Caco-2 (cell line): ENCODE measurements around the gene PDGFD. TPM values are rescaled to one million over a fixed set of nuclear protein-coding genes. Genes with fewer than 3 reads are reported as not detected.

Source experiments
- BruUV-seq: library from RNA; stranded (reverse); fragments of 400-500 nt; replicated peaks from 2 replicates; lab custom pipeline; 2021; lab: Mats Ljungman, UMichigan
- CTCF ChIA-PET: fragments of 300-600 bp; sonication (Branson Sonifier 250); formaldehyde crosslinking; loops from one replicate; lab custom pipeline; 2022; ENCODE audit warnings: antibody characterized with exemption; lab: Charles Lee
- POLR2A ChIA-PET: fragments of 300-600 bp; sonication (Branson Sonifier 250); formaldehyde crosslinking; loops from one replicate; lab custom pipeline; 2022; ENCODE audit warnings: antibody characterized with exemption; lab: Charles Lee
- DNase-seq, 2 experiments: peaks; one replicate each; pipeline versions ENCODE4 v3.0.0 to v3.0.0-alpha.2; 2020 to 2022
- H3K27me3 ChIP-seq: replicated peaks from 2 replicates; pipeline ENCODE4 v1.6.0; 2011; ENCODE audit warnings: low read length; ENCODE audit not compliant: control insufficient read depth, insufficient read depth
- H3K36me3 ChIP-seq: 2 replicates; pipeline ENCODE4 v1.5.1; 2011; ENCODE audit warnings: low read length; ENCODE audit not compliant: control insufficient read depth, insufficient read depth
- H3K4me1 ChIP-seq: fragments of 250-450 bp; sonication (Bioruptor Pico); 2 replicates; pipeline ENCODE4 v1.5.1; 2020; ENCODE audit warnings: mild to moderate bottlenecking
- H3K4me3 ChIP-seq: 2 replicates; pipeline ENCODE4 v1.5.1; 2011; ENCODE audit warnings: low read depth, mild to moderate bottlenecking, control low read depth, low read length
- H3K9me3 ChIP-seq: fragments of 250-450 bp; sonication (Bioruptor Pico); 2 replicates; pipeline ENCODE4 v1.5.1; 2020; ENCODE audit warnings: mild to moderate bottlenecking, moderate library complexity
- H3K27ac Mint-ChIP-seq: one replicate; pipeline ENCODE4 v1.8.0; 2022; ENCODE audit warnings: mixed read lengths; ENCODE audit not compliant: unreplicated experiment
- H3K27me3 Mint-ChIP-seq: one replicate; pipeline ENCODE4 v1.8.0; 2022; ENCODE audit warnings: mixed read lengths; ENCODE audit not compliant: insufficient read depth, unreplicated experiment
- H3K36me3 Mint-ChIP-seq: one replicate; pipeline ENCODE4 v1.8.0; 2022; ENCODE audit warnings: mild to moderate bottlenecking, mixed read lengths; ENCODE audit not compliant: insufficient read depth, unreplicated experiment
- H3K4me1 Mint-ChIP-seq: one replicate; pipeline ENCODE4 v1.8.0; 2022; ENCODE audit warnings: low read depth, mixed read lengths; ENCODE audit not compliant: unreplicated experiment
- H3K4me3 Mint-ChIP-seq: one replicate; pipeline ENCODE4 v1.8.0; 2022; ENCODE audit warnings: mild to moderate bottlenecking, moderate library complexity, mixed read lengths; ENCODE audit not compliant: unreplicated experiment
- H3K9me3 Mint-ChIP-seq: one replicate; pipeline ENCODE4 v1.8.0; 2022; ENCODE audit warnings: mixed read lengths; ENCODE audit not compliant: unreplicated experiment
- intact Hi-C: fragments of 100-400 bp; cut with micrococcal nuclease; formaldehyde crosslinking; loops from one replicate; pipeline ENCODE4 v1.10.0; 2022; ENCODE audit not compliant: unreplicated experiment
- total RNA-seq: library from RNA; stranded (reverse); gene quantifications from 2 replicates; pipeline ENCODE4 v1.2.3, GENCODE V29; 2022
- TF ChIP-seq, protein P1 (sequence below), 2 experiments: fragments of 200-600 bp in 1 of 2; IDR thresholded peaks; 1 replicate in 1 of 2; 2 replicates in 1 of 2; pipeline versions ENCODE4 v1.5.1 to v1.8.0; 2011 to 2022; ENCODE audit warnings: antibody characterized with exemption in 1 of 2, control low read depth in 1 of 2, inconsistent platforms in 1 of 2, low read depth in 1 of 2, low read length in 1 of 2, mild to moderate bottlenecking in 1 of 2, moderate library complexity in 1 of 2; ENCODE audit not compliant: insufficient read depth in 1 of 2, severe bottlenecking in 1 of 2, unreplicated experiment in 1 of 2

The PDGFD gene
- total RNA-seq, 1 experiment from 2014 or later: not detected

DNA sequence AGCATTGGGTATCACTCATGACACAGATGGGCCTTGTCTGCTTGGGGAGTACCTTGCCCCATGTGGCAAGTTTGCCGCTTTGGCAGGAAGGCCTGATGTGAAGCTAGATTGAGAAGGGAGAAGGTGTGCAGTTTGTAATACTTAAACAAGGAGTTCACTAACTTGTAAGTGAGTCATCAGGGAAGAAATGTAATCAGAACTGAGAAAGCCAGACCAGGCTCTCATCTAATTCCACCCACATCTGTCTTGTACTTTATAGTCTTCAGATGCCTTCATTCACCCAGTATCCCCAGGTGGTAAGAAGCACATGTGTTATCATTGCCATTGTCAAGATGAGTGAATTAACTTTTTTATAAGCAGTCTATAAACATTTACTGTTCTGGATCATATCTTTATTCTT, 243.5 kb downstream of the PDGFD start:
- ChIA-PET POLR2A (no interaction called here), CTCF (no interaction called here)
- Mint-ChIP-seq H3K9me3 (no peaks in the 10 kb centered on the region), H3K36me3 (peaks cover 6% of the 10 kb centered on the region), H3K27me3 (peaks cover 4% of the 10 kb centered on the region), H3K4me3 (no peak overlapping the region), H3K4me1 (peaks cover 33% of the 10 kb centered on the region), H3K27ac (no peak overlapping the region)
- Histone ChIP-seq H3K4me3 (no peak overlapping the region), H3K4me1 (peaks cover 49% of the 10 kb centered on the region), H3K36me3 (no peaks in the 10 kb centered on the region), H3K27me3 (no peaks in the 10 kb centered on the region), H3K9me3 (peaks cover 4% of the 10 kb centered on the region)
- DNase-seq: no peak
- intact Hi-C loops: loop anchor here (5.0 to 10.0 kb wide), 3 partner anchors 274 to 684 kb away; no protein-coding TSS in a partner anchor
- no TSS peak for BruUV-seq
- TF ChIP-seq, protein P1, sequence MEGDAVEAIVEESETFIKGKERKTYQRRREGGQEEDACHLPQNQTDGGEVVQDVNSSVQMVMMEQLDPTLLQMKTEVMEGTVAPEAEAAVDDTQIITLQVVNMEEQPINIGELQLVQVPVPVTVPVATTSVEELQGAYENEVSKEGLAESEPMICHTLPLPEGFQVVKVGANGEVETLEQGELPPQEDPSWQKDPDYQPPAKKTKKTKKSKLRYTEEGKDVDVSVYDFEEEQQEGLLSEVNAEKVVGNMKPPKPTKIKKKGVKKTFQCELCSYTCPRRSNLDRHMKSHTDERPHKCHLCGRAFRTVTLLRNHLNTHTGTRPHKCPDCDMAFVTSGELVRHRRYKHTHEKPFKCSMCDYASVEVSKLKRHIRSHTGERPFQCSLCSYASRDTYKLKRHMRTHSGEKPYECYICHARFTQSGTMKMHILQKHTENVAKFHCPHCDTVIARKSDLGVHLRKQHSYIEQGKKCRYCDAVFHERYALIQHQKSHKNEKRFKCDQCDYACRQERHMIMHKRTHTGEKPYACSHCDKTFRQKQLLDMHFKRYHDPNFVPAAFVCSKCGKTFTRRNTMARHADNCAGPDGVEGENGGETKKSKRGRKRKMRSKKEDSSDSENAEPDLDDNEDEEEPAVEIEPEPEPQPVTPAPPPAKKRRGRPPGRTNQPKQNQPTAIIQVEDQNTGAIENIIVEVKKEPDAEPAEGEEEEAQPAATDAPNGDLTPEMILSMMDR (IDR thresholded peaks at IDR 0.05; ENCODE audit: insufficient read depth in 1 of 2, low read depth in 1 of 2, low read length in 1 of 2, severe bottlenecking in 1 of 2, unreplicated experiment in 1 of 2): no peak

DNA sequence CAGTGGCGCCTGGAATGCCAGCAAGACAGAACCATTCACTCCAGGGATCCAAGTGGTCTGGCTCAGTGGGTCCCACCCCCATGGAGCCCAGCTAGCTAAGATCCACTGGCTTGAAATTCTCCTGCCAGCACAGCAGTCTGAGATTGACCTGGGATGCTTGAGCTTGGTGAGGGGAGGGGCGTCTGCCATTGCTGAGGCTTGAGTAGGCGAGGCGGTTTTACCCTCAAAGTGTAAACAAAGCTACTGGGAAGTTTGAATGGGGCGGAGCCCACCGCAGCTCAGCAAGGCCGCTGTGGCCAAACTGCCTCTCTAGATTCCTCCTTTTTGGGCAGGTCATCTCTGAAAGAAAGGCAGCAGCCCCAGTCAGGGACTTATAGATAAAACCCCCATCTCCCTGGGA, 253.2 kb downstream of the PDGFD start:
- TF ChIP-seq, protein P1 (IDR thresholded peaks at IDR 0.05; ENCODE audit: insufficient read depth in 1 of 2, low read depth in 1 of 2, low read length in 1 of 2, severe bottlenecking in 1 of 2, unreplicated experiment in 1 of 2): no peak
- intact Hi-C loops: no loop called here
- Histone ChIP-seq H3K4me3 (no peak overlapping the region), H3K4me1 (no peaks in the 10 kb centered on the region), H3K9me3 (peaks cover 31% of the 10 kb centered on the region), H3K27me3 (no peaks in the 10 kb centered on the region), H3K36me3 (no peaks in the 10 kb centered on the region)
- ChIA-PET POLR2A (no interaction called here), CTCF (no interaction called here)
- Mint-ChIP-seq H3K4me3 (no peak overlapping the region), H3K36me3 (no peaks in the 10 kb centered on the region), H3K9me3 (peaks cover 36% of the 10 kb centered on the region), H3K27ac (no peak overlapping the region), H3K4me1 (no peaks in the 10 kb centered on the region), H3K27me3 (no peaks in the 10 kb centered on the region)
- no peak for DNase-seq
- BruUV-seq: no TSS peak

DNA sequence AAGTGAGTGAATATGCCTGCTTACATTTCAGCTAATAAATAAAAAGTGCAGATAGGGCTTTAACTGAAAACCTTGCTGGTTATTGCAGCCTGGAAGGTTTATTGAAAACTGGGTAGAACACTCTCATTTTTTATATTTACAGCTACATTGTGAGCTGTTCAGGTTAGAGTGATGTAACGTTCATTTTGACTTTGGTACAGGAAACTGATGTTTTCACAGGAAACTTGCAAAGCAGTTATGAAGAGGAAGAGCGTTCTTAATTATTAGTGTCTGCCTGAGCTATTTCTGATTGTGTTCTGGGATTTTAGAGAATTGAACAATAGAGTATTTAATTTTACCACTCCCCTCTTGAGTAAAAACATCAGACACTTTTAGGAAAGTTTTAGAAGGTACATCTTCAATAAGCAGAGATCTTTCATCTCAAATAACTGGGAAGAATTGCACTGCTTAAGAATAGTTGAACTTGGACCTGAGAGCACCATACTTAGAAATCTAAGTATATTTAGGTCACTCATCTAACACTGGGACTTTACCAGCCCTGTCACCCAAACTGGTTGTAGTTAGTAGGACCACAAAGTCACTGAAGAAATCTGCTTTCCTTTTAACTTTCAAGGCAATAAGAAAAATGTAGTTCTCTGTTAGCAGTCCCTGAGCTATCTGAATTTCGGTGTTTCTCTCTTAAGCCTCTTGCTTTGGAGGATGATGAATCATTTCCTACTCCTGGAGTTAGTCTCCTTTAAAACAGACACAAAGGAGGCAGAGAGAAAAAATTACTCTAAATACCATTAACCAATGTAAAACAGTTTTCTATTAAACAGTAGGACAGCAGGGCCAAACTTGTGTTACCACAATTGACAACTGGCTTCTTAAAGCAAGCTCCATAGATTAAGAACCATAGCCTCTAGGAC, 256.1 kb downstream of the PDGFD start:
- no peak for DNase-seq
- Mint-ChIP-seq H3K27me3 (no peaks in the 10 kb centered on the region), H3K27ac (no peak overlapping the region), H3K36me3 (no peaks in the 10 kb centered on the region), H3K4me3 (no peak overlapping the region), H3K4me1 (no peaks in the 10 kb centered on the region), H3K9me3 (peaks cover 17% of the 10 kb centered on the region)
- Histone ChIP-seq H3K9me3 (peaks cover 8% of the 10 kb centered on the region), H3K36me3 (no peaks in the 10 kb centered on the region), H3K4me3 (no peak overlapping the region), H3K27me3 (no peaks in the 10 kb centered on the region), H3K4me1 (no peaks in the 10 kb centered on the region)
- no TSS peak for BruUV-seq
- CTCF ChIA-PET: interaction anchor here (0.6 kb wide), 1 partner anchor 25 kb away, joined by 3 read pairs; no protein-coding TSS in a partner anchor
- intact Hi-C loops: no loop called here
- POLR2A ChIA-PET: no interaction called here
- TF ChIP-seq, protein P1 (IDR thresholded peaks at IDR 0.05; ENCODE audit: insufficient read depth in 1 of 2, low read depth in 1 of 2, low read length in 1 of 2, severe bottlenecking in 1 of 2, unreplicated experiment in 1 of 2): no peak
